ENCODE data around the gene YES1.
"Not testable (repeated sequence)": the region's sequence is repeated elsewhere in the genome, so short reads cannot be mapped to it uniquely, and the experiment has no call there.

The YES1 gene

GRCh38 chr18:805008-805754, 6.9 kb downstream of the YES1 start:
- H3K27ac ChIP-seq = no peak overlapping the region
- TF ChIP-seq ZFX (IDR thresholded peaks at IDR 0.05) (no peak), CTCF (conservative IDR thresholded peaks at IDR 0.05) (no peak)

- TF ChIP-seq ZFX (IDR thresholded peaks at IDR 0.05) (no peak), CTCF (conservative IDR thresholded peaks at IDR 0.05) (no peak)
Observed at GRCh38 chr18:801137-801536, 10.9 kb downstream of the YES1 start.

GRCh38 chr18:799943-800342, 12.1 kb downstream of the YES1 start:
- TF ChIP-seq CTCF (conservative IDR thresholded peaks at IDR 0.05) (no peak), ZFX (IDR thresholded peaks at IDR 0.05) (no peak)
- H3K27ac ChIP-seq = no peak overlapping the region

More at GRCh38 chr18:801137-801536, 10.9 kb downstream of the YES1 start:
- H3K27ac ChIP-seq = no peak overlapping the region

GRCh38 chr18:795383-795782, 16.7 kb downstream of the YES1 start:
- H3K27ac ChIP-seq = not testable (repeated sequence)

- H3K27ac ChIP-seq = no peak overlapping the region
- TF ChIP-seq ZFX (IDR thresholded peaks at IDR 0.05) = no peak
- no peak for TF ChIP-seq CTCF (conservative IDR thresholded peaks at IDR 0.05)
Observed at GRCh38 chr18:789397-789796, 22.6 kb downstream of the YES1 start.

- TF ChIP-seq CTCF (conservative IDR thresholded peaks at IDR 0.05) (no peak), ZFX (IDR thresholded peaks at IDR 0.05) (no peak)
- H3K27ac ChIP-seq = no peak overlapping the region
Observed at GRCh38 chr18:785242-785641, 26.8 kb downstream of the YES1 start.

- no peak overlapping the region for H3K27ac ChIP-seq
- no peak for TF ChIP-seq ZFX (IDR thresholded peaks at IDR 0.05)
- no peak for TF ChIP-seq CTCF (conservative IDR thresholded peaks at IDR 0.05)
Observed at GRCh38 chr18:784470-785172, 27.4 kb downstream of the YES1 start.
